HG02571 (cell line): Measurements from ENCODE around the gene NEK5.
A peak's percentile ranks its signal among the peaks of the same experiment; 100 is the strongest.
"Not testable (repeated sequence)": the region's sequence is repeated elsewhere in the genome, so short reads cannot be mapped to it uniquely, and the experiment has no call there.

Source experiments
- ATAC-seq: cut with Tn5 transposase; IDR thresholded peaks from one replicate; pipeline ENCODE4 v1.9.1; 2021; ENCODE audit warnings: mild to moderate bottlenecking, moderate library complexity; ENCODE audit not compliant: unreplicated experiment

The NEK5 gene, protein sequence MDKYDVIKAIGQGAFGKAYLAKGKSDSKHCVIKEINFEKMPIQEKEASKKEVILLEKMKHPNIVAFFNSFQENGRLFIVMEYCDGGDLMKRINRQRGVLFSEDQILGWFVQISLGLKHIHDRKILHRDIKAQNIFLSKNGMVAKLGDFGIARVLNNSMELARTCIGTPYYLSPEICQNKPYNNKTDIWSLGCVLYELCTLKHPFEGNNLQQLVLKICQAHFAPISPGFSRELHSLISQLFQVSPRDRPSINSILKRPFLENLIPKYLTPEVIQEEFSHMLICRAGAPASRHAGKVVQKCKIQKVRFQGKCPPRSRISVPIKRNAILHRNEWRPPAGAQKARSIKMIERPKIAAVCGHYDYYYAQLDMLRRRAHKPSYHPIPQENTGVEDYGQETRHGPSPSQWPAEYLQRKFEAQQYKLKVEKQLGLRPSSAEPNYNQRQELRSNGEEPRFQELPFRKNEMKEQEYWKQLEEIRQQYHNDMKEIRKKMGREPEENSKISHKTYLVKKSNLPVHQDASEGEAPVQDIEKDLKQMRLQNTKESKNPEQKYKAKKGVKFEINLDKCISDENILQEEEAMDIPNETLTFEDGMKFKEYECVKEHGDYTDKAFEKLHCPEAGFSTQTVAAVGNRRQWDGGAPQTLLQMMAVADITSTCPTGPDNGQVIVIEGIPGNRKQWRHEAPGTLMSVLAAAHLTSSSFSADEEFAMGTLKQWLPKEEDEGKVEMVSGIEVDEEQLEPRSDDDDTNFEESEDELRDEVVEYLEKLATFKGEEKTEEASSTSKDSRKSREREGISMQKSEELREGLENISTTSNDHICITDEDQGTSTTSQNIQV

DNA sequence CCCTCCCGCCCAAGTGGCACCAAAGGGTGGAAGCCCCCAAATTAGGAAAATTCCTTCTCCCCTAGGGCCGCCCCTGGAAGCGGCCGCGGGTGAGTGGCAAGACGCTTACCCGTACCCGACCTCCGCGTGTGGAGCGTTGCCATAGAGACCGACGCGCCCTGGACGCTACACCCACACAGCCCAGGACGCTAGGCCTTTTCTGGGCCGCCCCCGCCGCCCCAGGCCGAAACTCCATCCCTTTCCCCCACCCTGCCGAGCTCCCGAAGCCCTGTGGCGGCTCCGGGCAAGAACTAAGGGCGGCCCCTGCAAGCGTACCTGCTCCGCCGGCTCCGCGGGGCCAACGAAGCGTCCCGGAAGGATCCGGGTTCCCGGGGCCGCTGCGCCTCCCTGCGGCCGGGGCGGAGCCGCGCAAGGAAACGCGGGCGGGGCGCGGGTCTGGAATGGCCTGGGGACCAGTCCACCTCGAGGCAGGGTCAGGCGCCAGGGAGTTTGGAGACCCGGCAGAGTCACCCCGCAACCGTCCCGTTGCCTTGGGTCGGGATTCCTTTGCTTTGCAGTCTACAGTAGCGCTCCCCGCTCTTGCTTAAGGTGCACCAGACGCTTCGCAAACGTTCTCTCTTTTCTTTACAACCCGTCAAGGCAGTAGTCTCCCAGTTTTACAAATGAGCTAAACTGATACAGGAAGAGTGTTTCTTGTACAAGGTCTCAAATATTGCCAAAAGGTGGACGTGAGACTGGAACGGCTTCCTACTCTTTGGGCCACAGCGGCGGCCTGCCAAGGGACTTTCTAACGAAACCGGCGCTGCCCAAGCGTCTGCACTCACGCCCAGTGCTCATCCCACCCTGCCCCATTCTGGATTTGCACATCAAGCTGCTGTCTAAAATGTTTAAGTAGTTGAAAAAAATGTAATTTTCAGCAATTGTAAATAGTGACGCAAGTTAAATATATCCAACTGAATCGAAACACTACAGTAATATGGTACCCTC is at the start of gene NEK5:
NEK5 (minus strand) TSS at position 360 of the 987 bp plus-strand sequence. CDS start 1,591 bp downstream, outside the sequence.
- ATAC-seq, result peak; percentile 76

DNA sequence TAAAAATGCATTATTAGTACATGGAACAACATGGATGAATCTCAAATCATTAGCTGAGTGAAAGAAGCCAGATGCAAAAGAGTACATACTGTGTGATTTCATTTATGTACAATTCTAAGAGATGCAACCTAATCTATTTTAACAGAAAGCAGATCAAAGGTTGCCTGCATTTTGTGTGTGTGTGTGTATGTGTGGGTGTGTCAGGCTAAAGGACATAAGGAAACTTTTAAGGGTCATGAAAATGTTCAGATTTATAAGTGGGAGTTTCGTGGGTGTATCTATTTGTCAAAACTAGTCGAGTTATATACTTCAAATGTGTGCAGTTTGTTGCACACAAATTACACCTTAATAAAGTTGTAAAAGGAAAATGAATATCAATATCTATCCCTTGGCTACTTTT is 48.4 kb upstream of the NEK5 start:
- no peak for ATAC-seq

DNA sequence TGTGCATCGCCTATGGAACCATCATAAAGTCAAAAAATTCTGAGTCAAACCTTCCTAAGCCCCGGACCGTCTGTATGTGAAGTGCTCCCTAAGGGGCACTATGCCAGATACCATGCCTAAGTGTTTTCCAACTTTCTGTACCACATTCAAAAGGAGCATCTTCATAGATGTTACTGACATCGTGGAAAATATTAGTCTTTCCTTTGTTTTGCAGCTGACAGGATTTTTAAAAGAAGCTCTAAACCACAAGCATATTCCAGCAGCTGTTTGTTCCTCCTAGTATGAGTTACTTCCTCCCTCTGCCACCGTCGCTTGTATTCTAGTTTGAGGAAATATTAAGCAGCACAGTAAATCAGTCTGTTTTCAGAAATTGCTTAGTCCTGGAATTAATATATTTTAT is 45.1 kb upstream of the NEK5 start:
- not testable (repeated sequence) for ATAC-seq

DNA sequence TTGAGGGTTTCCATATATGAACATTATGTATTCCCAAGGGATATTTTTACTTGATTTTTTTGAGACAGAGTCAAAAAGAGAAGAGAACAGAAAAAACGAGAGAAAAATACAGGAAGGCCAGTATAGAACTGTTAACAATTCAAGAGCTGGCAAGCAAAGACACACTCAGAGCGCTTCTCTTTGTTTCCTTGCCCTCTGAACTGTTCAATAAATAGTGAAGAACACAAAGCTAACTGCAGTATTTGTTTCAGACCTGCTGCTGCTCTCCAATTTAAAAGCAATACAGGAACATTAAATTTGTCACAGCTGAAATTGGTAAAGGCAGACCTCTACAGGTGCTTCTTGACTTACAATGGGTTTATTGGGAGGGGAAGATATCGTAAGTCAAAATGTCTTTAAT is 44.5 kb upstream of the NEK5 start:
- no peak for ATAC-seq

DNA sequence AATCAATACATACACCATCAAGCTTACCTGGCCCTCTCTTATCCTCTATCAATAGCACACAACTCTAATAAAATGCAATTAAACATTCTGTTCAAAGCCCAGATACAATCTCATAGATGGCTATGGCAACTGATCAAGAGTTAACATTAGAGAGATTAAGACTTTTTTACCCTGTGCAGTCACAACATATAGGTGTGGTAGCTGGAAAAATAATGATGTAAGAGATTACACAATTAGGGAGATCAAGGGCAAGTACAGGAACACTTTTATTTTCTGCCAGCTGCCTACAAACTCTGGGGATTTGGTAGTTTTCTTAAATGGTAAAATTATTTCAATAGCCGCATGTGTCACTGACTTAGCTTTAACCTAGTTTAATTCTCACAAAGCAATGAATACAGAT is 42.8 kb upstream of the NEK5 start:
- not testable (repeated sequence) for ATAC-seq

DNA sequence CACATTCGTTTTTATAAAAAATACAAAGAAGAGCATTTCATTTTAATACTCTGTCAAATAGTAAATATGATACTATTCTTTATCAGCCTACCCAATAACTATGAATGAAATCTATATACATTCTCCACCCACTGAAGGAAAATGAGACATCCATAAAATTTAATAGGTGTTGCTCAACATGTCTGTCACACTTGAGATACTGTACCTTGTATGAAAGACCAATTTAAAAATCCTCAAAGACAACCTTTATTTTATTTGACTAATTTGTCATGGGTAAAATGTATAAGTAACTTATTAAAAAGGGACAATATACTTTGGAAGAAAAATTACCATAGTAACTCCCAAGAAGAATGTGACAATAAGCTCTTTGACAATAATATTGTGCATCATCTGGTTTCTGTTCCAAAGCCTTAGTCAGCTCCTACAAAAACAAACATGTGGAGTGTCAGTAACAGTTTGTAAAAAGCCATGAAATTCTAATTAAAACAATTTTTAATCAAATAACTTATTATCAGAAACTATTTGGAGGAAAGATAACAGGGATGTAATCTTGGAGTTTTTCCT is 42.0 kb upstream of the NEK5 start:
- not testable (repeated sequence) for ATAC-seq

DNA sequence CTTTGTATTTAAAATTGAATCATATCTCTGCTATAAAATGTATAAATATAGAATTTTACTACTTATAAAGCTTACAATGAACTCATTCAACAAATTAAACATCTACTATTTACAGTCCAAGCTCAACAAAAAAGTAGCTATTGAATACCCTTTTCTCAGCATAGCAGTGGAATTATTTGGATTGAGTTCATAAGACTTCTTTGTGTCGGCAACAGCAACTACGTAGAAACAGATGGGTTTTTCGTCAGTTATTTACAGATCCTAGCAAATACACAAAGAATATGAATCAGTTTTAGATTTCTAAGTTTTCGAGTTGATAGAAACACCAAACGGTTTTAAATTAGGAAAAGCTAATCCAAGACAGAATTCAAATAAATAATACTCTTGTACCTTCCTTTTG is 41.0 kb upstream of the NEK5 start:
- no peak for ATAC-seq

DNA sequence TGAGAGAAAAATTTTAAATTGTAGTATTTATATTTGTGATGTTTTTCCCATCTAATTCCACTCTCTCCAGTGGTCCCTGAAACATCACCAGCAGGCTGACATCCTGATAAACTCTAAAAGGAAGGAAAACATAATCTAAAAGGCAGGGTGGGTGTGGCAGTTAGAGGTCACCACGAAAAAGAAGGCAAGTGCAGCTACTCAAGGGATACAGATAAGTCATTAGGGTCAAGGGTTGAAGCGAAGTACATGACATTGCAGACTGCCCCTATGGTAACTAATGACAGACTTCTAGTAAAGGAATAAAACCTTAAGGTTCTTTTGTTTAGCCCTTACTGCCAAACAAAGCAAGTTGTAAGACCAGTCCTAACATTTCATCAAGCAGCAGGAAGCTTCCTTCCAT is 36.5 kb upstream of the NEK5 start:
- ATAC-seq, result no peak

DNA sequence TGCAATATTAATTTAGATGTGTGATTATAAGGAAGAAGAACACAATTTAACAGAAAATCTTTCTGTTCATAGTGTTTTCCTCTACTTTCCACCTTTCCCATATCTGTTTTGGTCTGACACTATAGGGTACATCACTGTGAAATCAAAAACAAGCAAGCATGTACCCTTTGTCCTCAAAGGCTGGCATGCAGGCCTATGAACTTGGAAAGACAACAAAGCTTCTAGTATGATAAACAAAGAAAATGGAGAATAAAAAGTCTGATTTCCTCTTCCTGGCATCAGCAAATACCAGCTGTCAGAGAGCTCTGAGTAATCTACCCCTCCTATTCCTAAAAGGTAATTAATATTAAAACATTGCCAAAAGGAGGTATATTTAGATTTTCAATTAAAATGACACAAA is 36.1 kb upstream of the NEK5 start:
- ATAC-seq, result no peak

DNA sequence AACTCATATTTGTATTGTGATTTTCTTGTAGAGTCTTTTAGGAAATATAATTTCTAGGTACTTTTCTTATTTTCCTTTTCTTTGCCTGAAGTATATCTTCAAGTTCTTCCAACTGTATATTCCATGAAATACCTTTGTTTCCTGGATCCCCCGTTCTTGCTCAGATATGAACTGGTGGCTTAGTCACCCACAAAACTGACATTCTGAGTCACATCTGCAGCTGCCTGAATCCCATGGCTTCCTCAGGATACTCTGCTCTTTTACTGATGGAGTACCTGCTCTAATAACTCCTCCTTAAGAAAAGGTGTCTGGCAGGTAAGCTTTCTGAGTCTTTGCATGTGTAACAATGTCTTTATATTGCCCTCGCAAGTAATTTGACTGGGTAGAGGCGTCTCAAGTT is 35.0 kb upstream of the NEK5 start:
- not testable (repeated sequence) for ATAC-seq

DNA sequence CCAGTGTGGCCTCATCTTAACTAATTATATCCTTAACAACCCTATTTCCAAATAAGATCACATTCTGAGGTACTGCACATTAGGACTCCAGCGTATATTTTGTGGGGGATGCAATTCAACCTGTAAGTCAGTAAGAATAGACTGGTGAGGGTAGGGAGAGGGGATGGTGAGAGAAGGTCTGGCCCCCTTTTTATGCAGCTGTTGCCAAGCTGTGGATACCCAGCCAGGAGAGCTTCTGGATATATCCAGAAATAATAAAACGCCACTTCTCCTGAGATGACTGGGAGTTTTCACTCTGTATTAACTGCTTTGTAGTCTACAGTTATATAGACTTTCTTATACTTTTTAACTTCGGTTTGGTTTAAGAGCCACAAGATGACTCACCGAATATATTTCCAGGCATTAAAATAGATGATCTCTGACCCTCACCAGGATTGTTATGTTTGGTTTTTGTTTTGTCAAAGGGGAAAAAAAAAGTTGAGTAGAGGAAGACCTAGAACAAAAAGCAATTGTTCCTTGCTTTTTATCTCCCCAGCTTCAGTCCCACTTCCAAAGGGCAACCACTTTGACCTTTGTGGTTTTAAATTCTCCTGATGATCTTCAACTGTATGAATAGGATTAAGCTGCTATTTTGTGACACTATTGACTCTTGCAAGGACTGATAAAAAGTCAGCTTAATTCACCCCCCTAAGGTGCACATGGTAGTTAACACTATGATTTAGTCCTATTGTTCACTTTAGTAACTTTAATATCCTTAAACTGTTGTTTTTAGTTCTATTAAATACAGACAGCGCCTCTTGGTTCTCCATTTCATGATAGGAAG is 33.6 kb upstream of the NEK5 start:
- no peak for ATAC-seq

DNA sequence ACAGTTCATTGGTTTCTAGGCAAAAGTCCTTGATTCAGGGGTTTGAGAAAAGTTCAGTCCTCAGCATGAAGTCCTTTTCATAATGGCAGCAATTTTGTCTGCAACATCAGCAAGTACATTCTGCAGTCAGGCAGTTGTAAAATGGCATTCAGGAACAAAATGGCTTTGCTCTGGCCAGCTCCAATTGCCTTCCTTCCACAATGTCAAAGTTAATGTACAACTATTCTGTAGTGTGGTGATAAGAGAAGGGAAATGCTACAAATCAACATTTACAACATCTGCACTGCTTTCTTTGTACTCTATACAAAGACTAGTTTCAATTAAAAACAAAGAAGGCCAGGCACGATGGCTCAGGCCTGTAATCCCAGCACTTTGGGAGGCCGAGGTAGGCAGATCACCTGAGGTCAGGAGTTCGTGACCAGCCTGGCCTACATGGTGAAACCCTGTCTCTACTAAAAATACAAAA is 32.3 kb upstream of the NEK5 start:
- no peak for ATAC-seq

DNA sequence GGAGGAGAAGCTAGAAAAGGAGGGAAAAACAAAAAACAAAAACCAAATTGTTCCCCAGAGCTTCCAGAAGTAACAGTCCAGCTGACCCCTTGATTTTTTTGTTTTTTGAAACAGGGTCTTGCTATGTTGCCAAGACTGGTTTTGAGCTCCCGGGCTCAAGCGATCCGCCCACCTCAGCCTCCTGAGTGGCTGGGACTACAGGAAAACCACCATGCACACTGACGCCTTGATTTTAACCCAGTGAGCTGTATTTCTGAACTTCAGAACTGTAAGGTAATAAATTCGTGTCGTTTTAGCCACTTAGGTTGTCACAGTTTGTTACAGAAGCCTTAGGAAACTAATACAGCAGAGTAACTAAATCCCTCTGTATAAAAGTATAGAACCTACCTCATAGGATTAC is 31.6 kb upstream of the NEK5 start:
- ATAC-seq, result no peak

DNA sequence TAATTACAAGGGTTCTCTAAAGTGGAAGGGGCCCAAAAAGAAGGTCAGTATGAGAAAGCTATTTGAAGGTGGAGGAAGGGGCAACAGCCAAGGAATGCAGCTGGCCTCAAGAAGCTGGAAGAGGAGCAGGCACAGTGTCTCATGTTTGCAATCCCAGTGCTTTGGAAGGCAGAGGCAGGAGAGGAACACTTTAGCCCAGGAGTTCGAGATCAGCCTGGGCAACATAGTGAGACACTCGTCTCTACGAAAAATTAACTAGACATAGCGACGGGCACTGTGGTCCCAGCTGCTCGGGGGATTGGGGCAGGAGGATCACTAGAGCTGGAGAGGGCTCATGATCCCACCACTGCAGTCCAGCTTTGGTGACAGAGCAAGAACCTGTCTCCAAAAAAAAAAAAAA is 31.2 kb upstream of the NEK5 start:
- ATAC-seq, result no peak

DNA sequence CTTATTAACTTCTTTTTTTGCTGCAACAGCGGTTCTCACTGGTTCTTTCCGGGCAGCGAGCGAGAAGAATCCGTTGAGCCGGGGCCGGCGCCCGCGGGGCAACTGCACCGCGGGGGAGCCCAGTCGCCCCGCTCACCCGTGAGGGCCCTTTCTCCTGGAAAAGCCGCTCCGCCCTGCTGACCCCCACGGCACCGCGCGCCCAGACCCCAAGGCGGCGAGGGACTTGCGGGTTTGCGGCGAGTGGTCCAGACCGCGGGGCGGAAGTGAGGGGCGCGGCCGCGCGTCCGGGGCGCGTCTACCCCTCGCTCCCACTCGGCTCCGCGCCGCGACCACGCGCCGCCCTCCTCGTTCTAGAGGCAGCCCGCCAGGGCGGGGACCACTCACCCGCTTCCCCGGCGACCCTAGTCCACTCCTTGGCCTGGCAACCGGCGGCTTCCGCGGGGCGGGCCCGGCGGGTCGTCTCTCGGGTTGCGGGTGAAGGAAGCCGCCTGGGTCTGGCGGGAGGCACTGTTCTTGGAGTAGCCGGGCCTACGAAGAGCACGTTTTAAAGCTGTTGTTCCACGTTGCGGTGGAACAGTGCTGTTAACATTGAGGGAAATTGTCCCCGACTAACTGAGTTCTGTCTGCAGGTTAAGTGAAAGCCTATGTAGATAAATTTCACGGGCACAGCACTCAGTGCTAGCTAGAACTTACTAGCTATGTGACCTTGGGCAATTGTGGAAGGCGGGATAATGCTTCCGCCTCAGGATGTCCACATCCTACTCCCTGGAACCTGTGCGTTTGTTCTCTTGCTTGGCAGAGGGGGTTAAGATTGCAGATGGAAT is 30.5 kb upstream of the NEK5 start, which contains the start of gene NEK3:
NEK3 (minus strand) TSS at position 439 of the 824 bp plus-strand sequence. CDS start 3,406 bp downstream, outside the sequence.
- peak; percentile 86 for ATAC-seq

DNA sequence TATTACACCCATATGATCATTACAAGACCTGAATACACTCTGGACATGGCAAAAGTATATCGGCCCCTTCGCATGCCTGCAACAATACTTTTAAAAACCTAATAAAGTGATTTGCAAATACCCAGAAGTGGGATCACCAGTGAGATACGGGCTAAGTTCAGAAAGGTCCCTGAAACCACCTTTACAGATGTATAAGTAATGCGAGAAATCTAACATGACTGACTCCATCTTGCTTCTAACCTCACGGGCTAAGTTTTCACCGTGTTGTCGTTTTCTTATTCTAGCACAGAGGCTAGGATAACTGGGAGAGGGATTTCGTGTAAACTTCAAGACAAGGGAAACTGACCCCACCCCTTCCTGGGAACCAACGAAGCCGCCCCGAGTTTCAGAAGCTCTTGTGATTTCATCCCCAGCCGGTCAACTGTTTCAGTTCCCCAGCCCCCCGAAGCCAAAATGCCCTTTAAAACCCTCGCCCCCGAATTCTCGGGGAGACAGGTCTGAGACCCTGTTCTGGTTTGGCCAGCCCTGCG is 29.8 kb upstream of the NEK5 start:
- ATAC-seq, result peak; percentile 13

DNA sequence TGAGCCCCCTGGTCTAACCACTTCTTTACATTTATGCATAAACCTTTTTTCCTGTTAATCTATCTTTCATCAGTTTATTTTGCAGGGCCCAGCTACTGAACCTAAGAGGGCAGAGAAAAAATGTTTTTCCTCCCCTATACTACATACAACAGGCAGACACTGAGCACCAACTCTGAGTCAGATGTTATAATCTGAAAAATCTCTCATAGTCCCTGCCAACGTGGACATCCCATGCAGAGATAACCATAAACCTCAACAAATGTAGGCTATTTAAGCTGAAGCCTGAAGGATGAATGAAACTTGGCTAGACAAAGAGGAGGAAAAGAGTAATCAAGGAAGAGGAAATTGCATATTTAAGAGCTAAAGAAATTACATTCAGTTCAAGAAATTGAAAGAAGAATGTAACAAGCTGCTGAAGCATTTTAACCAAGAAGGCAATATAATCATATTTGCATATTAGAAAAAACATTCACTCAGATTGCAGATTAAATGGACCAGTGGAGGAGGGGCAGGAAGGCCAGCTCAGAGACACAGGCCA is 27.9 kb upstream of the NEK5 start:
- no peak for ATAC-seq

DNA sequence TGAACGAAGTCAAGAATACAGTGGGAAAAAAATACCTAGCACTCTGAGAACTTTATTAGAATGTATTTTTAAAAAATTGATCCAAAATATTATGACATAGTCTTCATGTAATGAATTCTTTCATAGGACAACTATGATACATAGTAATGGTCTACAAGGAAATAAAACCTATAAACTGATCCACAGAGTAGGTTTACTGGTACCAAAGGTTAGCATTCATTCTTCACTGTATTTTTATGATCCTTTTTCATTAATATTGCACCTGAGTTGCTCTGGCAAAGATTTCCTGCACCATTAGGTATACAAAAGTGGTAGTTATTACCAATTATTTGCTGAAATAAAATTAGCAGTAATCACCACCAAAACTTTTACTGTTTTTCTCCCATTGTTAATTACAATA is 26.3 kb upstream of the NEK5 start:
- ATAC-seq, result no peak
